Endodermal cell (in vitro differentiated cells): ENCODE results near the gene ZBED4. TPM values are rescaled to one million over a fixed set of nuclear protein-coding genes. Genes with fewer than 3 reads are reported as not detected.

Source experiments
- DNase-seq: peaks from one replicate; pipeline ENCODE4 v3.0.0-alpha.2; 2017
- H3K27ac ChIP-seq: 2 replicates; pipeline ENCODE4 v1.5.1; 2013; ENCODE audit warnings: mild to moderate bottlenecking, low read depth, low read length, moderate library complexity
- H3K27me3 ChIP-seq: 2 replicates; pipeline ENCODE4 v1.6.1; 2013; ENCODE audit warnings: mild to moderate bottlenecking, low read length, moderate library complexity; ENCODE audit not compliant: insufficient read depth, control insufficient read depth, poor library complexity, severe bottlenecking
- H3K36me3 ChIP-seq: 2 replicates; pipeline ENCODE4 v1.7.0; 2013; ENCODE audit warnings: mild to moderate bottlenecking, low read length, moderate library complexity; ENCODE audit not compliant: control insufficient read depth, insufficient read depth
- H3K4me1 ChIP-seq: one replicate; pipeline ENCODE4 v1.7.0; 2013; ENCODE audit warnings: low read length; ENCODE audit not compliant: control insufficient read depth, insufficient read depth
- H3K4me3 ChIP-seq: 2 replicates; pipeline ENCODE4 v1.5.1; 2013; ENCODE audit warnings: mild to moderate bottlenecking, low read length, moderate library complexity
- H3K9ac ChIP-seq: 2 replicates; pipeline ENCODE4 v1.6.1; 2013; ENCODE audit warnings: mild to moderate bottlenecking, low read length, moderate library complexity; ENCODE audit not compliant: poor library complexity, severe bottlenecking; ENCODE audit errors: extremely low read depth
- H3K9me3 ChIP-seq: 2 replicates; pipeline ENCODE4 v1.6.1; 2013; ENCODE audit warnings: mild to moderate bottlenecking, low read length, moderate library complexity; ENCODE audit not compliant: control insufficient read depth
- H3K27ac Mint-ChIP-seq: 2 replicates; pipeline ENCODE4 v1.8.0; 2020; ENCODE audit warnings: mixed read lengths
- H3K27me3 Mint-ChIP-seq: 2 replicates; pipeline ENCODE4 v1.8.0; 2021; ENCODE audit warnings: mild to moderate bottlenecking, mixed read lengths; ENCODE audit not compliant: insufficient read depth
- H3K36me3 Mint-ChIP-seq: 2 replicates; pipeline ENCODE4 v1.8.0; 2020; ENCODE audit warnings: low read depth, mixed read lengths
- H3K4me1 Mint-ChIP-seq: 2 replicates; pipeline ENCODE4 v1.8.0; 2020; ENCODE audit warnings: mixed read lengths
- H3K4me3 Mint-ChIP-seq: 2 replicates; pipeline ENCODE4 v1.8.0; 2020; ENCODE audit warnings: mild to moderate bottlenecking, moderate library complexity, mixed read lengths
- H3K9me3 Mint-ChIP-seq: 2 replicates; pipeline ENCODE4 v1.8.0; 2020; ENCODE audit warnings: mild to moderate bottlenecking, mixed read lengths
- CTCF ChIP-seq: fragments of 200-600 bp; sonication (generic); conservative IDR thresholded peaks from 2 replicates; pipeline ENCODE4 v1.5.0; 2021; ENCODE audit warnings: antibody characterized with exemption, mild to moderate bottlenecking
- WGBS, 2 experiments: methylation state at CpG; one replicate each; pipeline versions ENCODE4 v1.1.5 to v1.1.7; 2013; ENCODE audit warnings: missing lambda C conversion rate in 2 of 2, mixed read lengths in 1 of 2; ENCODE audit not compliant: insufficient coverage in 1 of 2, insufficient read length in 1 of 2; 5-methylcytosine and 5-hydroxymethylcytosine counted together
- total RNA-seq, 2 donors: library from RNA; stranded (reverse); fragmentation: NEBNext Ultra II Directional in 1 of 2; extraction: Animal tissue kit (Norgen Biotek cat#: 25700) in 1 of 2; gene quantifications; 2 replicates in 1 of 2; 3 replicates in 1 of 2; pipeline ENCODE4 v1.2.1, GENCODE V29; 2021

ZBED4 gene
- total RNA-seq, 2 donors from 2014 or later: 22.0 to 26.6 TPM

- peak overlapping the region; percentile 22 for H3K4me3 ChIP-seq
- Mint-ChIP-seq H3K4me1 (no peaks in the 10 kb centered on the region), H3K9me3 (peaks cover 50% of the 10 kb centered on the region), H3K27ac (no peak overlapping the region), H3K27me3 (no peaks in the 10 kb centered on the region), H3K36me3 (peaks cover 65% of the 10 kb centered on the region), H3K4me3 (no peak overlapping the region)
- WGBS, 2 experiments: 89 to 94% methylated on average over 11 to 14 of the region's 14 CpGs
- peaks cover 42% of the 10 kb centered on the region for H3K9me3 ChIP-seq
- H3K27ac ChIP-seq: no peak overlapping the region
- no peak for DNase-seq
- H3K36me3 ChIP-seq: peaks cover 28% of the 10 kb centered on the region
- no peak overlapping the region for H3K9ac ChIP-seq
- no peaks in the 10 kb centered on the region for H3K27me3 ChIP-seq
- H3K4me1 ChIP-seq: no peaks in the 10 kb centered on the region
- no peak for TF ChIP-seq CTCF
These were observed 16.4 kb downstream of the ZBED4 start for GRCh38 chr22:49869845-49870712.

GRCh38 chr22:49871482-49871881 is 17.8 kb downstream of the ZBED4 start:
- 100% methylated on average over 3 to 4 of the region's 4 CpGs for WGBS, 2 experiments
- peaks cover 58% of the 10 kb centered on the region for H3K36me3 Mint-ChIP-seq
- peaks cover 33% of the 10 kb centered on the region for H3K36me3 ChIP-seq
- no peaks in the 10 kb centered on the region for H3K4me1 Mint-ChIP-seq
- H3K27me3 ChIP-seq: no peaks in the 10 kb centered on the region
- H3K9me3 ChIP-seq: peaks cover 31% of the 10 kb centered on the region
- no peaks in the 10 kb centered on the region for H3K4me1 ChIP-seq
- H3K27me3 Mint-ChIP-seq: no peaks in the 10 kb centered on the region
- H3K9ac ChIP-seq: no peak overlapping the region
- no peak overlapping the region for H3K27ac Mint-ChIP-seq
- no peak for DNase-seq
- H3K27ac ChIP-seq: no peak overlapping the region
- H3K4me3 ChIP-seq: no peak overlapping the region
- TF ChIP-seq CTCF: no peak
- H3K9me3 Mint-ChIP-seq: peaks cover 36% of the 10 kb centered on the region
- H3K4me3 Mint-ChIP-seq: no peak overlapping the region

- TF ChIP-seq CTCF: no peak
- 96 to 100% methylated on average over 6 to 7 of the region's 7 CpGs for WGBS, 2 experiments
- Histone ChIP-seq H3K27me3 (no peaks in the 10 kb centered on the region), H3K9ac (no peak overlapping the region), H3K36me3 (peaks cover 32% of the 10 kb centered on the region), H3K4me3 (no peak overlapping the region), H3K27ac (no peak overlapping the region), H3K9me3 (peaks cover 27% of the 10 kb centered on the region), H3K4me1 (no peaks in the 10 kb centered on the region)
- Mint-ChIP-seq H3K27me3 (no peaks in the 10 kb centered on the region), H3K4me1 (no peaks in the 10 kb centered on the region), H3K4me3 (no peak overlapping the region), H3K9me3 (peaks cover 28% of the 10 kb centered on the region), H3K27ac (no peak overlapping the region), H3K36me3 (peaks cover 54% of the 10 kb centered on the region)
- no peak for DNase-seq
These were observed 18.7 kb downstream of the ZBED4 start for GRCh38 chr22:49872347-49872746.
